K562 (cell line): Measurements from ENCODE around the gene KIAA0319L. TPM values are rescaled to one million over a fixed set of nuclear protein-coding genes. Genes with fewer than 3 reads are reported as not detected.

Experiments
- ARHGAP35 ChIP-seq: fragments of 450-650 bp; IDR thresholded peaks from 2 replicates; pipeline ENCODE4 v1.6.1; 2018; ENCODE audit not compliant: partially characterized antibody
- FOXA3 ChIP-seq, 2 experiments: fragments of 450-650 bp in 1 of 2; sonication (generic) in 1 of 2; formaldehyde crosslinking; IDR thresholded peaks in 1 of 2; conservative IDR thresholded peaks in 1 of 2; 2 replicates each; pipeline versions ENCODE4 v1.4.0 to v1.8.0; 2020 to 2022; ENCODE audit warnings: mild to moderate bottlenecking in 2 of 2, missing genetic modification reagents in 1 of 2
- FOXP4 ChIP-seq: sonication (generic); formaldehyde crosslinking; IDR thresholded peaks from 2 replicates; pipeline ENCODE4 v1.8.0; 2022; ENCODE audit warnings: mild to moderate bottlenecking, missing genetic modification reagents, borderline replicate concordance
- HMGXB4 ChIP-seq: sonication (generic); formaldehyde crosslinking; IDR thresholded peaks from 2 replicates; pipeline ENCODE4 v1.8.1; 2023; ENCODE audit warnings: mild to moderate bottlenecking, missing genetic modification reagents
- POLR2AphosphoS5 ChIP-seq: IDR thresholded peaks from 2 replicates; pipeline ENCODE4 v1.6.1; 2011; ENCODE audit warnings: mild to moderate bottlenecking, low read depth, low read length, moderate library complexity; ENCODE audit not compliant: control insufficient read depth, insufficient read depth
- RBBP5 ChIP-seq: fragments of 200-600 bp; sonication (generic); IDR thresholded peaks from 2 replicates; pipeline ENCODE4 v1.6.1; 2012; ENCODE audit warnings: borderline replicate concordance, mild to moderate bottlenecking, low read length, control low read depth, inconsistent platforms; ENCODE audit not compliant: insufficient read depth, poor library complexity, severe bottlenecking
- RNF2 ChIP-seq: sonication (generic); IDR thresholded peaks from 2 replicates; pipeline ENCODE4 v1.6.1; 2016
- SAP30 ChIP-seq: fragments of 200-600 bp; sonication (generic); IDR thresholded peaks from 2 replicates; pipeline ENCODE4 v1.6.1; 2012; ENCODE audit warnings: borderline replicate concordance, low read depth, mild to moderate bottlenecking, moderate library complexity, low read length, control low read depth, inconsistent platforms; ENCODE audit not compliant: insufficient read depth, poor library complexity, severe bottlenecking
- SUPT5H ChIP-seq: fragments of 450-650 bp; IDR thresholded peaks from 2 replicates; pipeline ENCODE4 v1.6.1; 2016
- TAF7 ChIP-seq: fragments of 450-650 bp; IDR thresholded peaks from 2 replicates; pipeline ENCODE4 v1.6.1; 2016; ENCODE audit warnings: missing genetic modification characterization, missing compliant biosample characterization
- TFAP4 ChIP-seq: sonication (generic); formaldehyde crosslinking; IDR thresholded peaks from 2 replicates; pipeline ENCODE4 v1.8.0; 2022; ENCODE audit warnings: missing genetic modification reagents, mild to moderate bottlenecking, moderate library complexity, borderline replicate concordance
- THRB ChIP-seq: fragments of 450-650 bp; formaldehyde crosslinking; conservative IDR thresholded peaks from 2 replicates; pipeline ENCODE4 v1.4.0; 2022; ENCODE audit warnings: mild to moderate bottlenecking, missing genetic modification characterization
- ZNF133 ChIP-seq: fragments of 250-450 bp; sonication (Bioruptor Pico); IDR thresholded peaks from 2 replicates; pipeline ENCODE4 v1.4.0; 2020; ENCODE audit warnings: mild to moderate bottlenecking
- ZNF584 ChIP-seq: fragments of 200-800 bp; sonication (Bioruptor generic); IDR thresholded peaks from 2 replicates; pipeline ENCODE4 v1.6.1; 2016; ENCODE audit warnings: low read depth, mild to moderate bottlenecking, missing genetic modification characterization, missing compliant biosample characterization
- ZNF699 ChIP-seq: fragments of 250-450 bp; sonication (Bioruptor Pico); IDR thresholded peaks from 2 replicates; pipeline ENCODE4 v1.8.0; 2021; ENCODE audit warnings: mild to moderate bottlenecking, moderate library complexity; ENCODE audit not compliant: insufficient replicate concordance
- polyA plus RNA-seq, 8 experiments: library from polyadenylated mRNA; depleted of rRNA in 4 of 8; stranded (reverse) in 5 of 8; unstranded in 3 of 8; fragments of >200 nt; fragmentation: Nextera tagmentation in 2 of 8; fragmentation: Illumina TruSeq in 1 of 8; extraction: Ambion mirVana in 2 of 8; extraction: Trizol in 1 of 8; gene quantifications; 2 replicates each; pipeline versions ENCODE4 v1.2.1 to v1.2.3, GENCODE V29; 2011 to 2014; ENCODE audit warnings: inconsistent platforms in 1 of 8, missing spikeins in 1 of 8
- total RNA-seq, 7 experiments: library from RNA; depleted of rRNA in 6 of 7; stranded (reverse); fragments of >200 nt in 6 of 7; fragmentation: Illumina TruSeq in 2 of 7; extraction: Trizol in 2 of 7; gene quantifications; 2 replicates each; pipeline versions ENCODE4 v1.2.1 to v1.2.3, GENCODE V29; 2011 to 2021; ENCODE audit warnings: low replicate concordance in 1 of 7
- TF ChIP-seq, protein P1 (sequence below): sonication (generic); formaldehyde crosslinking; IDR thresholded peaks from 2 replicates; pipeline ENCODE4 v1.8.0; 2022; ENCODE audit warnings: mild to moderate bottlenecking, missing genetic modification reagents
- TF ChIP-seq, protein P2 (sequence below): sonication (generic); formaldehyde crosslinking; IDR thresholded peaks from 2 replicates; pipeline ENCODE4 v1.4.0; 2020; ENCODE audit warnings: mild to moderate bottlenecking, missing genetic modification reagents

KIAA0319L gene
- total and polyA plus RNA-seq, 9 of the 15 experiments (the other 6 are each of a cell fraction or from before 2014, with no cell fraction given), result 2.4 to 51.7 (median 27.4) TPM

- TF ChIP-seq HMGXB4 (CRISPR knock-in tag), result peak; percentile 84; the same call in 1 of the 2 replicates
- peak; percentile 91 for TF ChIP-seq SUPT5H
- TF ChIP-seq, protein P1, sequence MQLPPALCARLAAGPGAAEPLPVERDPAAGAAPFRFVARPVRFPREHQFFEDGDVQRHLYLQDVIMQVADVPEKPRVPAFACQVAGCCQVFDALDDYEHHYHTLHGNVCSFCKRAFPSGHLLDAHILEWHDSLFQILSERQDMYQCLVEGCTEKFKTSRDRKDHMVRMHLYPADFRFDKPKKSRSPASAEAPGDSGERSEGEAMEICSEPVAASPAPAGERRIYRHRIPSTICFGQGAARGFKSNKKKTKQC (CRISPR knock-in tag), result no peak; the same call in none of the 2 replicates
- no peak for TF ChIP-seq ARHGAP35
- peak; percentile 60 for TF ChIP-seq POLR2AphosphoS5
- TF ChIP-seq ZNF133 (CRISPR knock-in tag), result 0 out of 2 replicates have a peak, but pooled peaks have one; percentile 18
- TF ChIP-seq ZNF699 (CRISPR knock-in tag), result no peak
- no peak for TF ChIP-seq TAF7 (tag)
- peak; percentile 70; the same call in 1 of the 2 replicates for TF ChIP-seq TFAP4 (CRISPR knock-in tag)
- TF ChIP-seq THRB, result 0 out of 2 replicates have a peak, but pooled peaks have one; percentile 7
- peak; percentile 16 for TF ChIP-seq SAP30
- no peak for TF ChIP-seq FOXP4
- no peak for TF ChIP-seq ZNF584
- TF ChIP-seq RNF2, result peak; percentile 9; the same call in 1 of the 2 replicates
- TF ChIP-seq FOXA3 (CRISPR knock-in tag; conservative IDR thresholded peaks at IDR 0.05 in 1 of 2, IDR thresholded peaks at IDR 0.05 in 1 of 2), result 0 out of 4 replicates have a peak, but pooled peaks of 1 of the 2 experiments have one; percentile 44
- TF ChIP-seq, protein P2, sequence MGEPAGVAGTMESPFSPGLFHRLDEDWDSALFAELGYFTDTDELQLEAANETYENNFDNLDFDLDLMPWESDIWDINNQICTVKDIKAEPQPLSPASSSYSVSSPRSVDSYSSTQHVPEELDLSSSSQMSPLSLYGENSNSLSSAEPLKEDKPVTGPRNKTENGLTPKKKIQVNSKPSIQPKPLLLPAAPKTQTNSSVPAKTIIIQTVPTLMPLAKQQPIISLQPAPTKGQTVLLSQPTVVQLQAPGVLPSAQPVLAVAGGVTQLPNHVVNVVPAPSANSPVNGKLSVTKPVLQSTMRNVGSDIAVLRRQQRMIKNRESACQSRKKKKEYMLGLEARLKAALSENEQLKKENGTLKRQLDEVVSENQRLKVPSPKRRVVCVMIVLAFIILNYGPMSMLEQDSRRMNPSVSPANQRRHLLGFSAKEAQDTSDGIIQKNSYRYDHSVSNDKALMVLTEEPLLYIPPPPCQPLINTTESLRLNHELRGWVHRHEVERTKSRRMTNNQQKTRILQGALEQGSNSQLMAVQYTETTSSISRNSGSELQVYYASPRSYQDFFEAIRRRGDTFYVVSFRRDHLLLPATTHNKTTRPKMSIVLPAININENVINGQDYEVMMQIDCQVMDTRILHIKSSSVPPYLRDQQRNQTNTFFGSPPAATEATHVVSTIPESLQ, result 0 out of 2 replicates have a peak, but pooled peaks have one; percentile 44
- TF ChIP-seq RBBP5, result peak; percentile 86
These were observed at the start of gene KIAA0319L (continued) for GRCh38 chr1:35557118-35557610.
